ENCODE data around the gene LLGL1.

DNA sequence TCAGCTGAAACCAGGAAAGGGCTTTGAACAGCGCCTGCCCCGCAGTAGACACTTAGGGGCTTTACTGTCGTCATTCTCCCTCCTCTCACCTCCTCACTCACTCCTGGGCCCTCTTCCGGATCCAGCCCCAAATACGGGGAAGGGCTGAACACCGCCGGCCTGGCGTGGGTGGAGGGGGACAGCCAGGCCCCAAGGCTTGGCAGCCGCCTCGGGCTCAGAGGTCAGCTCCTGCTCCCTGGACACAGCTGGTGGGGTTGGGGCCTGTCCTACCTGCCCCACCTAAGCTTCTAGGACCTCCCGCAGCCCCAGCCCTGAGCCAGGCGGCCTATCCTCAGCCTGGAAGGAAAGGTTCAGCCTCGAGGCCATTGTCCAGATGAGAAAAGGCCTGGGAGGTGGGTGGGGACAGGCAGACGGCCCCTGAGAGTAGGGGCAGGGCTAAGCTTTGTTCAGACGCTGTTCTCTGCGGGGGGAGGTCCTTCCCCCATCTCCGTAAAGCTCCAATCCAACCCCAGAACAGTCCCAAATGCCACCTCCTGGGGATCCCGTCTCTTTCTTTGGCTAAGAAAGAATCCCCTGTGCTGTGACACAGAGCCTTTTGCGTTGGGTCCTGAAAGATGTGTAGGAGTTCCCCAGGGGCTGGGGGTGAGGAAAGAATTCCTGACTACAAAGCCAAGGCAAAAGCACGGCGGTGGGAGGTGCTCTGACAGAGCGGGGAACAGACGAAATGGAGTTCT is 881 bp upstream of the LLGL1 start:
- TF ChIP-seq, protein P1, sequence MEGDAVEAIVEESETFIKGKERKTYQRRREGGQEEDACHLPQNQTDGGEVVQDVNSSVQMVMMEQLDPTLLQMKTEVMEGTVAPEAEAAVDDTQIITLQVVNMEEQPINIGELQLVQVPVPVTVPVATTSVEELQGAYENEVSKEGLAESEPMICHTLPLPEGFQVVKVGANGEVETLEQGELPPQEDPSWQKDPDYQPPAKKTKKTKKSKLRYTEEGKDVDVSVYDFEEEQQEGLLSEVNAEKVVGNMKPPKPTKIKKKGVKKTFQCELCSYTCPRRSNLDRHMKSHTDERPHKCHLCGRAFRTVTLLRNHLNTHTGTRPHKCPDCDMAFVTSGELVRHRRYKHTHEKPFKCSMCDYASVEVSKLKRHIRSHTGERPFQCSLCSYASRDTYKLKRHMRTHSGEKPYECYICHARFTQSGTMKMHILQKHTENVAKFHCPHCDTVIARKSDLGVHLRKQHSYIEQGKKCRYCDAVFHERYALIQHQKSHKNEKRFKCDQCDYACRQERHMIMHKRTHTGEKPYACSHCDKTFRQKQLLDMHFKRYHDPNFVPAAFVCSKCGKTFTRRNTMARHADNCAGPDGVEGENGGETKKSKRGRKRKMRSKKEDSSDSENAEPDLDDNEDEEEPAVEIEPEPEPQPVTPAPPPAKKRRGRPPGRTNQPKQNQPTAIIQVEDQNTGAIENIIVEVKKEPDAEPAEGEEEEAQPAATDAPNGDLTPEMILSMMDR (IDR thresholded peaks at IDR 0.05; ENCODE audit: extremely low read depth in 1 of 2, insufficient read depth in 1 of 2, low read depth in 1 of 2, low read length in 2 of 2), result no peak
- TF ChIP-seq POLR2AphosphoS5 (IDR thresholded peaks at IDR 0.05; ENCODE audit: insufficient read depth, low read depth, low read length) (no peak), MYC (IDR thresholded peaks at IDR 0.05; ENCODE audit: low read depth, low read length) (no peak), POLR2A (IDR thresholded peaks at IDR 0.05; ENCODE audit: low read depth, low read length) (no peak), EZH2 (IDR thresholded peaks at IDR 0.05; ENCODE audit: borderline replicate concordance, low read depth, low read length, severe bottlenecking) (no peak), GATA2 (IDR thresholded peaks at IDR 0.05; ENCODE audit: insufficient read depth, insufficient read length, low read depth, low read length) (no peak)
- TF ChIP-seq, protein P2, sequence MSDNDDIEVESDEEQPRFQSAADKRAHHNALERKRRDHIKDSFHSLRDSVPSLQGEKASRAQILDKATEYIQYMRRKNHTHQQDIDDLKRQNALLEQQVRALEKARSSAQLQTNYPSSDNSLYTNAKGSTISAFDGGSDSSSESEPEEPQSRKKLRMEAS (IDR thresholded peaks at IDR 0.05; ENCODE audit: insufficient read depth, insufficient read length), result no peak
